AG04450 (cell line): Measurements from ENCODE around the gene KREMEN2. TPM values are rescaled to one million over a fixed set of nuclear protein-coding genes. Genes with fewer than 3 reads are reported as not detected.
"Not testable (repeated sequence)": the region's sequence is repeated elsewhere in the genome, so short reads cannot be mapped to it uniquely, and the experiment has no call there.

Source experiments
- CTCF ChIA-PET: fragments of 300-600, 350-600 bp; formaldehyde crosslinking; extraction: SDS; loops from one replicate; lab custom pipeline; 2022; ENCODE audit warnings: antibody characterized with exemption, inconsistent platforms; lab: Charles Lee
- POLR2A ChIA-PET: fragments of 350-600 bp; formaldehyde crosslinking; extraction: SDS; loops from one replicate; lab custom pipeline; 2021; ENCODE audit warnings: antibody characterized with exemption, inconsistent platforms; lab: Yijun Ruan, JAX
- DNase-seq: peaks from one replicate; pipeline ENCODE4 v3.0.0-alpha.2; 2011; ENCODE audit warnings: low read depth, low spot score
- H3K27ac ChIP-seq: one replicate; pipeline ENCODE4 v1.5.1; 2012; ENCODE audit warnings: low read depth, low read length, control low read depth
- H3K27me3 ChIP-seq: one replicate; pipeline ENCODE4 v1.6.0; 2012; ENCODE audit warnings: low read length; ENCODE audit not compliant: control insufficient read depth, insufficient read depth
- H3K4me3 ChIP-seq: 2 replicates; pipeline ENCODE4 v1.5.1; 2011; ENCODE audit warnings: mild to moderate bottlenecking, low read depth, low read length, control low read depth
- H3K9me3 ChIP-seq: 2 replicates; pipeline ENCODE4 v1.5.1; 2012; ENCODE audit warnings: low read length; ENCODE audit not compliant: control insufficient read depth, insufficient read depth
- polyA plus RNA-seq: library from polyadenylated mRNA; depleted of rRNA; stranded (reverse); fragments of >200 nt; gene quantifications from 2 replicates; pipeline ENCODE4 v1.2.3, GENCODE V29; 2011
- TF ChIP-seq, protein P1 (sequence below): IDR thresholded peaks from 2 replicates; pipeline ENCODE4 v1.5.1; 2011; ENCODE audit warnings: low read depth, low read length, control low read depth, inconsistent platforms

The KREMEN2 gene
- polyA plus RNA-seq, 1 experiment, result 0.04 TPM

DNA sequence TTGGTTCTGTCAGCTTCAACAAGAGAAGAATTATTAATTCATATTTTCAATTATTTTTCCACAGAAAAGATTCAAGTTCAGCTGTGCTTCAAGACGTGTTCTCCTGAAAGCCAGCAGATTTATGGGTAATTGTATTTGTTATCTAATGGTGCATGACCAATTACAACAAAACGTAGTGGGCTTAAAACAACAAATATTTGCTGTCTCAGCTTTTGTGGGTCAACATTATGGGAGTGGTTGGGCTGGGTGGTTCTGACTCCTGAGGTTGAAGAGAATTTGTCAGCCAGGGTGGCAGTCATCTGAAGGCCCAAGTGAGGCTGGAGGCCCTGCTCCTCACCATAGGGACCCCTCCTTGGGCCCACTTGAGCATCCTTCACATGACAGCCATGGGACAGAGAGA, 24.1 kb upstream of the KREMEN2 start:
- ChIA-PET CTCF (interaction anchor here (0.5 to 1.3 kb wide), 4 partner anchors 13 to 22 kb away, joined by 3 to 11 read pairs (median 3); no protein-coding TSS in a partner anchor), POLR2A (no interaction called here)
- TF ChIP-seq, protein P1, sequence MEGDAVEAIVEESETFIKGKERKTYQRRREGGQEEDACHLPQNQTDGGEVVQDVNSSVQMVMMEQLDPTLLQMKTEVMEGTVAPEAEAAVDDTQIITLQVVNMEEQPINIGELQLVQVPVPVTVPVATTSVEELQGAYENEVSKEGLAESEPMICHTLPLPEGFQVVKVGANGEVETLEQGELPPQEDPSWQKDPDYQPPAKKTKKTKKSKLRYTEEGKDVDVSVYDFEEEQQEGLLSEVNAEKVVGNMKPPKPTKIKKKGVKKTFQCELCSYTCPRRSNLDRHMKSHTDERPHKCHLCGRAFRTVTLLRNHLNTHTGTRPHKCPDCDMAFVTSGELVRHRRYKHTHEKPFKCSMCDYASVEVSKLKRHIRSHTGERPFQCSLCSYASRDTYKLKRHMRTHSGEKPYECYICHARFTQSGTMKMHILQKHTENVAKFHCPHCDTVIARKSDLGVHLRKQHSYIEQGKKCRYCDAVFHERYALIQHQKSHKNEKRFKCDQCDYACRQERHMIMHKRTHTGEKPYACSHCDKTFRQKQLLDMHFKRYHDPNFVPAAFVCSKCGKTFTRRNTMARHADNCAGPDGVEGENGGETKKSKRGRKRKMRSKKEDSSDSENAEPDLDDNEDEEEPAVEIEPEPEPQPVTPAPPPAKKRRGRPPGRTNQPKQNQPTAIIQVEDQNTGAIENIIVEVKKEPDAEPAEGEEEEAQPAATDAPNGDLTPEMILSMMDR, result no peak
- no peak overlapping the region for H3K27ac ChIP-seq
- DNase-seq, result no peak
- no peaks in the 10 kb centered on the region; the same call in 1 of the 2 replicates for H3K9me3 ChIP-seq
- H3K4me3 ChIP-seq, result no peak overlapping the region
- H3K27me3 ChIP-seq, result no peaks in the 10 kb centered on the region

DNA sequence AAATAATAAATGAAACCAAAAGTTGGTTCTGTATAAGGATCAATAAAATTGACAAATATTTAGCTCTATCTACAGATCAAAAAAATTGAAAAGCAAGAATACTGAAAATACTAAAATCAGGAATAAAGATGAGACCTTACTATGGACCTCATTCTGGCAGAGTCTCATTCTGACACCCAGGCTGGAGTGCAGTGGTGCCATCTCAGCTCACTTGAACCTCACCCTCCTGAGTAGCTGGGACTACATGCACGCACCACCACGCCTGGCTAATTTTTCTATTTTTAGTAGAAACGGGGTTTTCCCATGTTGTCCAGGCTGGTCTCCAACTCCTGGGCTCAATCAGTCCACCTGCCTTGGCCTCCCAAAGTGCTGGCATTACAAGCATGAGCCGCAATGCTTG, 22.0 kb upstream of the KREMEN2 start:
- no peak for DNase-seq
- Histone ChIP-seq H3K27me3 (no peaks in the 10 kb centered on the region), H3K4me3 (no peak overlapping the region), H3K9me3 (no peaks in the 10 kb centered on the region; the same call in 1 of the 2 replicates), H3K27ac (no peak overlapping the region)
- CTCF ChIA-PET, result interaction anchor here (0.6 to 5.3 kb wide), 4 partner anchors 14 to 28 kb away, joined by 3 to 29 read pairs (median 6); no protein-coding TSS in a partner anchor
- TF ChIP-seq, protein P1, result no peak
- POLR2A ChIA-PET, result no interaction called here

DNA sequence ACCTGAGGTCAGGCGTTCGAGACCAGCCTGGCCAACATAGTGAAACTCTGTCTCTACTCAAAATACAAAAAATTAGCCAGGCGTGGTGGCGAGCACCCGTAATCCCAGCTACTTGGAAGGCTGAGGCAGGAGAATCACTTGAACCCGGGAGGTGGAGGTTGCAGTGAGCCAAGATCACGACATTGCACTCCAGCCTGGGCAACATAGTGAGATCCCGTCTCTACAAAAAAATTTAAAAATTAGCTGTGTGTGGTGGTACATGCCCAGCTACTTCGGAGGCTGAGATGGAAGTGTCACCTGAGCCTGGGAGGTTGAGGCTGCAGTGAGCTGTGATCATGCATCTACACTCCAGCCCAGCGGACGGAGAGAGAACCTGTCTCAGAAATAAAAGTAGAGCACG, 20.4 kb upstream of the KREMEN2 start:
- H3K4me3 ChIP-seq, DNase-seq, H3K27ac ChIP-seq, H3K27me3 ChIP-seq, H3K9me3 ChIP-seq, POLR2A ChIA-PET: not testable (repeated sequence)
- CTCF ChIA-PET, result interaction anchor here (0.7 to 5.3 kb wide), 2 partner anchors 16 to 63 kb away, joined by 5 to 29 read pairs; no protein-coding TSS in a partner anchor

DNA sequence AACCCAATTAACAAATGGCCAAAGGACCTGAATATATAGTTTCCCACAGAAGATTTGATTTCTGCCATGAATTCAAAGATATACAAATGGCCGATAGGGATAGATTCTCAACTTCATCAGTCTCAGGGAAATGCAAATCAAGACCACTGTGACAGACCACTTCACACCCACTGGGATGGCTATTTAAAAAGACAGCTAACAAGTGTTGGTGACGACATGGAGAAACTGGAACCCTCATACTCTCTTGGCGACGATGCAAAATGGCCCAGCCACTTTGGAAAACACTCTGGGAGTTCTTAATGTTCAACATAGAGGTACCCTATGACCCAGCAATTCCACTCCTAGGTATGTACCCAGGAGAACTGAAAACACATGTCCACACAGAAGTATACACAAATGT, 17.4 kb upstream of the KREMEN2 start:
- POLR2A ChIA-PET, result no interaction called here
- no peak overlapping the region for H3K27ac ChIP-seq
- H3K27me3 ChIP-seq, result no peaks in the 10 kb centered on the region
- CTCF ChIA-PET, result interaction anchor here (0.9 to 5.3 kb wide), 2 partner anchors 19 to 20 kb away, joined by 3 to 29 read pairs; no protein-coding TSS in a partner anchor
- H3K4me3 ChIP-seq, result no peak overlapping the region
- TF ChIP-seq, protein P1, result no peak
- H3K9me3 ChIP-seq, result no peaks in the 10 kb centered on the region; the same call in 1 of the 2 replicates
- no peak for DNase-seq

DNA sequence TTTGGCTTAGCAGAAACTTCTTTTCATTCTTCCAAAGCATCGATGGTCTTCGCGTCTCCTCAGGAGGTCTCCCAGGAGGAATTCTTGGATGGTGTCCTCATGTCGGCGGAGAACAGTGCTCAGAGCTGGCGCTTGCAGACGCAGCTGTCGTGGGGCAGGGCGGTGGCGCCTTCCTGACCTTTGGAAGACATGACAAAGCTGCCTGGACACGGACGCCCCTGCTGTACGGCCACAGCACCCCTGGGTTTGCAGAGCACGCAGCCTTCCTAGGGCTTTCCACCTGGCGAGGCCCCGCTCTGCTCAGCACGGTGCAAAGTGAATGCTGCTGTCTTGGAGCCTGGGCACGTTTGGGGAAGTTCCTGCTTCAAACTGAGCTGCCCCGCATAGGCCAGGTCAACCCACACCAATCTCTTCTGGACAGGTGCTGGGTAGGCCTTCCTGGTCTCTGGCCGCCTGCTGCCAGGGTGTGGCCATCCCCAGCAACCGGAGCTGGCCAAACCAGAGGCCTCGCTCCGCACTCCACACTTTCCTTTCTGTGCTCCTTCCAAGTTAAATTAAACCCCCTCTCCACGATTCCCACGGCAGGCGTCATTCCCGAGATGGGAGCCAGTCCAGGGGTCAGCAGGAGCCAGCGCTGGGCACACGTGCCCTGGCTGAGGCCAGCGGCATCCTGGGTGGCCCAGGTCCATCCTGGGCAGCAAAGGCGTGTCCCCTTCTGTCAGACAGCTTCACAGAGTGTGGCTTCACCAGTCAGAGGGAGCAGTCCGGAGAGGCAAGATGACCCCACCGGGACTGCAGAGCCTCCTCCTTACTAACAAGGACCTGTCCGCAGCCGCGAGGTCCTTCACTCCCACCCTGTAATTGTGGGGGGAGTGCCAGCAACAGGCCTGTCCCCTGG, 15.0 kb upstream of the KREMEN2 start:
- Histone ChIP-seq H3K27me3 (peaks cover 12% of the 10 kb centered on the region), H3K4me3 (no peak overlapping the region), H3K27ac (no peak overlapping the region), H3K9me3 (no peaks in the 10 kb centered on the region; the same call in 1 of the 2 replicates)
- TF ChIP-seq, protein P1, result no peak
- ChIA-PET CTCF (interaction anchor here (1.0 kb wide), 1 partner anchor 12 kb away, joined by 4 read pairs; no protein-coding TSS in a partner anchor), POLR2A (no interaction called here)
- no peak for DNase-seq
